Mesenchymal stem cell (in vitro differentiated cells and primary cell): ENCODE results near the gene TBX1.

ENCODE experiments used
- DNase-seq: peaks from one replicate; pipeline ENCODE4 v3.0.0-alpha.2; 2013
- H2AFZ ChIP-seq: one replicate; pipeline ENCODE4 v1.6.1; 2013; ENCODE audit warnings: low read depth, mild to moderate bottlenecking, control low read depth, inconsistent platforms, low read length, moderate library complexity
- H2AK5ac ChIP-seq: 2 replicates; pipeline ENCODE4 v1.6.1; 2013; ENCODE audit warnings: low read length, moderate library complexity, mild to moderate bottlenecking, inconsistent platforms; ENCODE audit not compliant: severe bottlenecking
- H2BK120ac ChIP-seq: one replicate; pipeline ENCODE4 v1.6.1; 2013; ENCODE audit warnings: low read depth, mild to moderate bottlenecking, inconsistent platforms, low read length, moderate library complexity
- H2BK12ac ChIP-seq, 2 experiments: one replicate each; pipeline ENCODE4 v1.6.1; 2013; ENCODE audit warnings: inconsistent platforms in 2 of 2, low read length in 2 of 2, mild to moderate bottlenecking in 2 of 2, moderate library complexity in 2 of 2, control low read depth in 1 of 2
- H2BK15ac ChIP-seq: one replicate; pipeline ENCODE4 v1.6.1; 2013; ENCODE audit warnings: mild to moderate bottlenecking, low read depth, inconsistent platforms; ENCODE audit not compliant: poor library complexity, severe bottlenecking
- H2BK5ac ChIP-seq: 2 replicates; pipeline ENCODE4 v1.6.1; 2013; ENCODE audit warnings: low read depth, mild to moderate bottlenecking, low read length, control low read depth, inconsistent platforms; ENCODE audit not compliant: poor library complexity, severe bottlenecking
- H3K14ac ChIP-seq, 2 experiments: one replicate each; pipeline ENCODE4 v1.6.1; 2013; ENCODE audit warnings: inconsistent platforms in 2 of 2, low read length in 2 of 2, control low read depth in 1 of 2, mild to moderate bottlenecking in 1 of 2, moderate library complexity in 1 of 2
- H3K18ac ChIP-seq, 2 experiments: one replicate each; pipeline ENCODE4 v1.6.1; 2013; ENCODE audit warnings: inconsistent platforms in 2 of 2, low read length in 2 of 2, control low read depth in 1 of 2, low read depth in 1 of 2, mild to moderate bottlenecking in 1 of 2
- H3K23ac ChIP-seq, 2 experiments: one replicate each; pipeline ENCODE4 v1.6.1; 2013; ENCODE audit warnings: inconsistent platforms in 2 of 2, low read length in 2 of 2, mild to moderate bottlenecking in 2 of 2, moderate library complexity in 2 of 2, control low read depth in 1 of 2
- H3K27ac ChIP-seq: 2 replicates; pipeline ENCODE4 v1.5.1; 2013; ENCODE audit warnings: mild to moderate bottlenecking, moderate library complexity, low read length, control low read depth, inconsistent platforms; ENCODE audit not compliant: poor library complexity, severe bottlenecking
- H3K27me3 ChIP-seq, 2 experiments: 2 replicates each; pipeline versions ENCODE4 v1.6.1 to v1.7.0; 2013; ENCODE audit warnings: low read length in 2 of 2, mild to moderate bottlenecking in 2 of 2, moderate library complexity in 2 of 2, control low read depth in 1 of 2, inconsistent platforms in 1 of 2; ENCODE audit not compliant: control insufficient read depth in 1 of 2, insufficient read depth in 1 of 2
- H3K36me3 ChIP-seq, 2 experiments: 2 replicates each; pipeline versions ENCODE4 v1.6.1 to v1.7.0; 2013; ENCODE audit warnings: low read length in 2 of 2, control low read depth in 1 of 2, inconsistent platforms in 1 of 2, low read depth in 1 of 2, mild to moderate bottlenecking in 1 of 2; ENCODE audit not compliant: insufficient read depth in 2 of 2, control insufficient read depth in 1 of 2
- H3K4ac ChIP-seq, 2 experiments: one replicate each; pipeline ENCODE4 v1.6.1; 2013; ENCODE audit warnings: inconsistent platforms in 2 of 2, low read length in 2 of 2, mild to moderate bottlenecking in 2 of 2, moderate library complexity in 2 of 2, control low read depth in 1 of 2, low read depth in 1 of 2
- H3K4me1 ChIP-seq: 2 replicates; pipeline ENCODE4 v1.6.1; 2013; ENCODE audit warnings: low read depth, low read length, control low read depth; ENCODE audit not compliant: control insufficient read depth, insufficient read depth
- H3K4me2 ChIP-seq: 2 replicates; pipeline ENCODE4 v1.6.1; 2013; ENCODE audit warnings: low read length, mild to moderate bottlenecking, inconsistent platforms; ENCODE audit not compliant: poor library complexity, severe bottlenecking
- H3K4me3 ChIP-seq, 2 experiments: 2 replicates each; pipeline versions ENCODE4 v1.5.1 to v1.7.0; 2013; ENCODE audit warnings: low read length in 2 of 2, mild to moderate bottlenecking in 2 of 2, control low read depth in 1 of 2, low read depth in 1 of 2; ENCODE audit not compliant: insufficient read depth in 1 of 2
- H3K79me1 ChIP-seq: replicated peaks from 2 replicates; pipeline ENCODE4 v1.6.1; 2013; ENCODE audit warnings: mild to moderate bottlenecking, control low read depth, low read length, inconsistent platforms; ENCODE audit not compliant: poor library complexity, severe bottlenecking
- H3K9ac ChIP-seq: 2 replicates; pipeline ENCODE4 v1.7.0; 2013; ENCODE audit warnings: mild to moderate bottlenecking, low read length, moderate library complexity
- H3K9me3 ChIP-seq: 2 replicates; pipeline ENCODE4 v1.7.0; 2013; ENCODE audit warnings: mild to moderate bottlenecking, low read length; ENCODE audit not compliant: control insufficient read depth
- H4K8ac ChIP-seq: one replicate; pipeline ENCODE4 v1.6.1; 2013; ENCODE audit warnings: inconsistent platforms, mild to moderate bottlenecking, low read length, moderate library complexity
- H4K91ac ChIP-seq: one replicate; pipeline ENCODE4 v1.6.1; 2013; ENCODE audit warnings: mild to moderate bottlenecking, low read length, inconsistent platforms
- WGBS: methylation state at CpG from one replicate; pipeline ENCODE4 v1.1.7; 2013; ENCODE audit warnings: mixed read lengths; 5-methylcytosine and 5-hydroxymethylcytosine counted together

Gene TBX1

DNA sequence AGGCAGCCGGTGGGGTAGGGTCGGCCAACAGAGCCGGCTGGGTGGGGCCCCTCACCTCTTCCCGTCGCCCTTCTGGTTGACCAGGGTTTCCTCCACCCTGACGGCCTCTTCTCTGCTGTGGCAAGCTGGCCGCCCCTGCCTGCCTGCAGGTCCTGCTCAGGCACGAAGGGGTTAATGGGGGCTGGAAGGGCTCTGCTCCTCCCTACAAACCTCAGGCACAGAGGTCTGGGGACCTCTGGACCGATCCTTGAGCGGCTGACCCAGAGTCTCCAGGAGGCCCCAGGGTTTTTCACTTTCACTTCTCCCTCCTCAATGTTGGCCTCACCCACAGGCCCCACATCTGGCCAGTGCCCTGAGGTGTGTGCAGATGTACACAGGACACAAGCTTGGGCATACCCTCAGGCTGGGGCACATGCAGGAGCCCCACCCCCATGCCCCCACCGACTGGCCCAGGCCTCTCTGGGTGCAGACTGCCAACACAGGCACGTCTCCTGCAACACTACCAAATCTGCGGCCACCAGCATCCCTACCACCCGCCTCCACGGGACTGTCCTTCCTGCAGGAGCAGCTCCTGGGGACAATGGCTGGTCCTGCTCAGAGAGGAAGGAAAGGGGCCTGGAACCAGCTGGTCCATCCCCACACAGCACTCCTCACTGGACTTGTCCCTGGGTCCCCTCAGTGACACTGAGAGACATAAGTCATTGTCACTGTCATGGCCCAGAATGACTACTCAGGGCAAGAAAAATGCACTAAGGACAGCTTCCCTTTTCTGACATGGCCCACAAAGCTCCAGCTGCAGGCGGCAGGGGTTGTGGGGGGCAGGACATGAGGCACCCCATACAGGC lies 3.2 kb upstream of the TBX1 start:
- Histone ChIP-seq H2BK5ac (no peak overlapping the region), H4K8ac (no peak overlapping the region), H3K9ac (no peak overlapping the region), H3K79me1 (no peaks in the 10 kb centered on the region), H3K27me3 (peaks cover 67 to 88% of the 10 kb centered on the region in 2 experiments), H3K36me3 (peaks cover 0 to 5% of the 10 kb centered on the region in 2 experiments), H2BK120ac (no peak overlapping the region), H2AK5ac (no peak overlapping the region), H3K23ac (no peak overlapping the region), H3K14ac (no peak overlapping the region), H3K4ac (no peak overlapping the region), H3K4me1 (peaks cover 36% of the 10 kb centered on the region), H3K18ac (no peak overlapping the region), H4K91ac (no peak overlapping the region), H2AFZ (no peak overlapping the region), H2BK12ac (no peak overlapping the region), H3K27ac (no peak overlapping the region), H2BK15ac (no peak overlapping the region), H3K4me3 (no peak overlapping the region), H3K9me3 (no peaks in the 10 kb centered on the region), H3K4me2 (no peak overlapping the region)
- DNase-seq, result peak; percentile 31
- WGBS, result 21% methylated on average over 16 of the region's 16 CpGs

DNA sequence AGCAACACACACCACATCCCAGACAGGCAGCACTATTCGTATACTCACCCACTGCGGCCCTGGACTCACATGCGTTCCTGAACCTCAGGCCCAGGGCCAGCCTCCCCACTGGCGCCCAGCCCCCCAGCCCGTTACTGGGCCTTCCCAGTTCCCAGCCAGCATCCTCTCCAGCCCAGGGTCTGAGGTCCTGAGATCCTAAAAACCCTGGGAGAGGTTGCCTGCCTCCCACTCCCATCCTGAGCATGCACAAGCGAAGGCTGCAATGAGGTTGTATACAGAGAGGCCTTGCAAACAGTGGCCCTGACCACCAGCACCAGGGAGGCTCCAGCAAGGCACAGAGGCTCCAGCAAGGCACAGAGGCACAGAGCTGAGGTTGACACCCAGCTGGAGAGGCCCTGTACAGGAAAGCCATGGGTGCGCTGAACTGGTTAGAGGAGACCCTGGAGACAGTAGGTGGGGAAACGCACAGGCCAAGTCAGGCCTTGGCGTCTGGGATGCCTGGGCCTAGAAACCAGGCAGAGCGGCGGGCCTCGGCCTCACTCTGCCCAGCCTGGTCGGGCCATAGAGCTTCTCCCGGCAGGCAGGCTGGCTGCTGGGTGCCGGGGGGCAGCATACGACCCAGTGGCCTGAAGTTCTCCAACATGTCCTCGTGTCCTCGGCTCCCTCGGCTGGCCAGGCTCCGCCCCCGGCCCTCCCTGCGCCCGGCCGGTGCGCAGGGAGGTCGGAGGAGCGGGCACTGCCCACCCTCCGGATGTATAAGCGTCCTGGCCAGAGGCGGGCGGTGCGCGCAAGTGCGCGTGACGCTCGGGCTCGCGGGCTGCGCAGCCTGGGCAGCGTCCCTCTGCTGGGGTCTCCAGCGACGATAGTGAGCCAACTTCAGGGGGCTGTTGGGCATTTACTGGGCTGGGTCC lies 2.3 kb upstream of the TBX1 start:
- DNase-seq, result no peak
- no peak overlapping the region for H3K4me3 ChIP-seq
- H3K9ac ChIP-seq, result no peak overlapping the region
- peaks cover 0 to 5% of the 10 kb centered on the region in 2 experiments for H3K36me3 ChIP-seq
- H3K18ac ChIP-seq, result no peak overlapping the region
- H3K4me1 ChIP-seq, result peaks cover 36% of the 10 kb centered on the region
- H4K91ac ChIP-seq, result no peak overlapping the region
- H3K4me2 ChIP-seq, result no peak overlapping the region
- no peak overlapping the region for H2BK120ac ChIP-seq
- 21% methylated on average over 43 of the region's 43 CpGs for WGBS
- no peak overlapping the region for H2AK5ac ChIP-seq
- no peak overlapping the region for H3K4ac ChIP-seq
- H3K9me3 ChIP-seq, result no peaks in the 10 kb centered on the region
- H2BK5ac ChIP-seq, result no peak overlapping the region
- H3K14ac ChIP-seq, result no peak overlapping the region
- no peaks in the 10 kb centered on the region for H3K79me1 ChIP-seq
- no peak overlapping the region for H2AFZ ChIP-seq
- H2BK15ac ChIP-seq, result no peak overlapping the region
- H3K27me3 ChIP-seq, result peaks cover 76 to 88% of the 10 kb centered on the region in 2 experiments
- no peak overlapping the region for H3K23ac ChIP-seq
- no peak overlapping the region for H2BK12ac ChIP-seq
- H3K27ac ChIP-seq, result no peak overlapping the region
- H4K8ac ChIP-seq, result no peak overlapping the region

DNA sequence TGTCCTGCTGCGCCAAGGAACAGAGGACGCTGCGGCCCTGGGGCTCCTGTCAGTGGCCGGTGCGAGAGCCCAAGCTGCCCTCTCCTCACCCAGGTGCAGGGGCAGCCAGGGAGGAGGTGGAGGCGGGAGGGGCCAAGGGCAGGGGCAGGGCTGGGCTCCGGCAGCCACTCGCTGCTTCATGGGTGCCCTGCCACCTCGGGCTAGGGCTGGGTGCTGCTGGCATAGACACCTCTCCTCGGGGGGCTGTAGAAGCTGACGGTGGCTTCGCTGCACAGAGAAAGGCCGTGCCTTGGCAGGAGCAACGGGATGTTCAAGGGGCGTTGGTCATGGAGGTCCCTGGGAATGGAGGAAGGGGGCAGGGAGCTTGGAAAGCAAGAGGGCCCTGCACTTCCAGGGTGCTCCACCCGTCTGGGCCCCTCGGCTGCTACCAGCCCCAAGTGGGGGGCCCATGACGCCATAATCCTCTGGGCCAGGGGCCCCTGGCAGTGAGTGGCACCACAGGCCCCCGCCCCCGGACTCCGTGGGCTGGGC lies 1.6 kb upstream of the TBX1 start:
- Histone ChIP-seq H2AK5ac (no peak overlapping the region), H4K8ac (no peak overlapping the region), H2BK120ac (no peak overlapping the region), H3K4me2 (no peak overlapping the region), H3K27me3 (peaks cover 76 to 87% of the 10 kb centered on the region in 2 experiments), H2AFZ (no peak overlapping the region), H3K9me3 (no peaks in the 10 kb centered on the region), H2BK12ac (no peak overlapping the region), H3K36me3 (peaks cover 0 to 5% of the 10 kb centered on the region in 2 experiments), H3K18ac (no peak overlapping the region), H2BK15ac (no peak overlapping the region), H3K14ac (no peak overlapping the region), H2BK5ac (no peak overlapping the region), H3K9ac (no peak overlapping the region), H3K23ac (no peak overlapping the region), H3K4me3 (no peak overlapping the region), H4K91ac (no peak overlapping the region), H3K27ac (no peak overlapping the region), H3K4me1 (peaks cover 36% of the 10 kb centered on the region), H3K79me1 (no peaks in the 10 kb centered on the region), H3K4ac (no peak overlapping the region)
- WGBS, result 3% methylated on average over 21 of the region's 21 CpGs
- no peak for DNase-seq
